Loucy (cell line): ENCODE data around the gene DRAXIN.
A peak's percentile ranks its signal among the peaks of the same experiment; 100 is the strongest.

Experiments used
- H2AFZ ChIP-seq: fragments of 200-600 bp; sonication (generic); 2 replicates; pipeline ENCODE4 v1.6.0; 2016; ENCODE audit warnings: antibody characterized with exemption, mild to moderate bottlenecking, low read length, moderate library complexity
- H3F3A ChIP-seq: fragments of 200-600 bp; 2 replicates; pipeline ENCODE4 v1.6.0; 2016; ENCODE audit warnings: antibody characterized with exemption, low read depth, mild to moderate bottlenecking
- H3K27me3 ChIP-seq: fragments of 200-600 bp; sonication (generic); 2 replicates; pipeline ENCODE4 v1.6.1; 2014; ENCODE audit warnings: low read length, mild to moderate bottlenecking; ENCODE audit not compliant: insufficient read depth, poor library complexity, severe bottlenecking
- H3K36me3 ChIP-seq: fragments of 200-600 bp; sonication (generic); 2 replicates; pipeline ENCODE4 v1.6.1; 2016; ENCODE audit warnings: low read length; ENCODE audit not compliant: insufficient read depth
- H3K4me1 ChIP-seq: fragments of 200-600 bp; sonication (generic); 2 replicates; pipeline ENCODE4 v1.5.1; 2014; ENCODE audit warnings: low read length, mild to moderate bottlenecking; ENCODE audit not compliant: insufficient read depth, poor library complexity, severe bottlenecking
- H3K4me2 ChIP-seq: fragments of 200-600 bp; sonication (generic); 2 replicates; pipeline ENCODE4 v1.6.0; 2014; ENCODE audit warnings: antibody characterized with exemption, low read length, low read depth, mild to moderate bottlenecking; ENCODE audit not compliant: poor library complexity, severe bottlenecking
- H3K4me3 ChIP-seq: fragments of 200-600 bp; sonication (generic); 2 replicates; pipeline ENCODE4 v1.5.1; 2014; ENCODE audit warnings: low read length, mild to moderate bottlenecking, mixed read lengths; ENCODE audit not compliant: poor library complexity, severe bottlenecking
- H3K79me2 ChIP-seq: fragments of 200-600 bp; sonication (generic); 2 replicates; pipeline ENCODE4 v1.6.1; 2014; ENCODE audit warnings: low read length; ENCODE audit not compliant: insufficient read depth
- H3K9ac ChIP-seq: fragments of 200-600 bp; sonication (generic); 2 replicates; pipeline ENCODE4 v1.6.0; 2014; ENCODE audit warnings: mild to moderate bottlenecking, low read depth, low read length, moderate library complexity; ENCODE audit not compliant: poor library complexity, severe bottlenecking
- H3K9me2 ChIP-seq: fragments of 200-600 bp; sonication (generic); replicated peaks from 2 replicates; pipeline ENCODE4 v1.6.1; 2016; ENCODE audit warnings: low read depth, low read length, mixed read lengths
- H3K9me3 ChIP-seq: fragments of 200-600 bp; sonication (generic); 2 replicates; pipeline ENCODE4 v1.6.1; 2014; ENCODE audit warnings: mild to moderate bottlenecking, antibody characterized with exemption, low read length, low read depth; ENCODE audit not compliant: insufficient read depth
- H4K20me1 ChIP-seq: fragments of 200-600 bp; sonication (generic); 2 replicates; pipeline ENCODE4 v1.6.0; 2014; ENCODE audit warnings: antibody characterized with exemption, low read length, mild to moderate bottlenecking; ENCODE audit not compliant: insufficient read depth, poor library complexity, severe bottlenecking
- EZH2phosphoT487 ChIP-seq: fragments of 200-600 bp; IDR thresholded peaks from 2 replicates; pipeline ENCODE4 v1.6.1; 2018; ENCODE audit warnings: antibody characterized with exemption, mild to moderate bottlenecking, moderate library complexity, borderline replicate concordance
- TF ChIP-seq, protein P1 (sequence below): fragments of 200-600 bp; sonication (generic); conservative IDR thresholded peaks from 2 replicates; pipeline ENCODE4 v1.5.1; 2014; ENCODE audit warnings: mild to moderate bottlenecking, antibody characterized with exemption, low read length

DRAXIN gene

DNA sequence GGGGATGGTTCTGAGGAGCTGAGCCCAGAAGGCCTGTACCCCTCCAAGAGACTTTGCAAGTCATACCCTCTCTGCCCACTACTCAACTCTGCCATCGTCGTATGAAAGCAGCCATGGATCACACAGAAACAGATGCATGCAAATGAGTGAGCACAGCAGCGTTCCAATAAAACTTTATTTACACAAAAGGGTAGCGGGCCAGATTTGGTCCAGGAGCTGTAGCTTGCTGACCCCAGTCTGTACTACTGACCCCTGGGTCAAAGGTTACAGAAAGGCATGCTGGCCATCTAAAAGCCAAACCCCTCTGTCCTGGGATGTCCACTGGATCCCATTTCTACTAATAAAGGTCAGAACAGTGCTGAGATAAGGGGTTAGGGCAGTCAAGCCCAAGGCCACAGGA, 35.6 kb downstream of the DRAXIN start:
- H2AFZ ChIP-seq, result no peak overlapping the region
- no peaks in the 10 kb centered on the region for H3K9me2 ChIP-seq
- H4K20me1 ChIP-seq, result no peaks in the 10 kb centered on the region
- no peaks in the 10 kb centered on the region for H3K79me2 ChIP-seq
- H3K27me3 ChIP-seq, result no peaks in the 10 kb centered on the region
- no peaks in the 10 kb centered on the region for H3K9me3 ChIP-seq
- no peak for TF ChIP-seq EZH2phosphoT487
- TF ChIP-seq, protein P1, sequence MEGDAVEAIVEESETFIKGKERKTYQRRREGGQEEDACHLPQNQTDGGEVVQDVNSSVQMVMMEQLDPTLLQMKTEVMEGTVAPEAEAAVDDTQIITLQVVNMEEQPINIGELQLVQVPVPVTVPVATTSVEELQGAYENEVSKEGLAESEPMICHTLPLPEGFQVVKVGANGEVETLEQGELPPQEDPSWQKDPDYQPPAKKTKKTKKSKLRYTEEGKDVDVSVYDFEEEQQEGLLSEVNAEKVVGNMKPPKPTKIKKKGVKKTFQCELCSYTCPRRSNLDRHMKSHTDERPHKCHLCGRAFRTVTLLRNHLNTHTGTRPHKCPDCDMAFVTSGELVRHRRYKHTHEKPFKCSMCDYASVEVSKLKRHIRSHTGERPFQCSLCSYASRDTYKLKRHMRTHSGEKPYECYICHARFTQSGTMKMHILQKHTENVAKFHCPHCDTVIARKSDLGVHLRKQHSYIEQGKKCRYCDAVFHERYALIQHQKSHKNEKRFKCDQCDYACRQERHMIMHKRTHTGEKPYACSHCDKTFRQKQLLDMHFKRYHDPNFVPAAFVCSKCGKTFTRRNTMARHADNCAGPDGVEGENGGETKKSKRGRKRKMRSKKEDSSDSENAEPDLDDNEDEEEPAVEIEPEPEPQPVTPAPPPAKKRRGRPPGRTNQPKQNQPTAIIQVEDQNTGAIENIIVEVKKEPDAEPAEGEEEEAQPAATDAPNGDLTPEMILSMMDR, result no peak
- H3K9ac ChIP-seq, result no peak overlapping the region
- H3K4me3 ChIP-seq, result no peak overlapping the region
- H3F3A ChIP-seq, result no peaks in the 10 kb centered on the region; the same call in 1 of the 2 replicates
- H3K4me1 ChIP-seq, result peaks cover 42% of the 10 kb centered on the region
- no peak overlapping the region for H3K4me2 ChIP-seq
- H3K36me3 ChIP-seq, result no peaks in the 10 kb centered on the region

DNA sequence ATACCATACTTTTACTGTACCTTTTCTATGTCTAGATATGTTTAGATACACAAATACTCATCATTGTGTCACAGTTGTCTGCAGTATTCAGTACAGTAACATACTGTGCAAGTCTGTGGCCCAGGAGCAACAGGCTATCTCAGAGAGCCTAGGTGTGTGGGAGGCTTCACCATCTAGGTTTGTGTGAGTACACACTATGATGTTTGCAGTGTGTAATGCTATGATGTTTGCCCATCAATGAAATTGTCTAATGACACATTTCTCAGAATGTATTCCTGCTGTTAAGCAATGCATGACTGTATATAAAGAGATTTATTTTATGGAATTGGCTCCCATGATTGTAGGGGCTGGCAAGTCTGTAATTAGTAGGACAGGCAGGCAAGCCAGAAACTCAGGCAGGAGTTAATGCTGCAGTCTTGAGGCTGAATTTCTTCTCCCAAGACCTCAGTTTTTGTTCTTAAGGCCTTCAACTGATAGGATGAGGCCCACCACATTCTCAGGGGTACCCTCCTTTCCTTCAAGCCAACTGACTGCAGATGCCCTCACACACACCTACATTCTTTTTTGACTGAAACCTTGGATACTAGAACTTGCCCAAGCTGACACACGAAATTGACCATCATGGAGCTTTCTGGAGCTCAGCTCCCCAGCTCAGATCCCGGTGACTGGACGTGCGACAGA, 36.8 kb downstream of the DRAXIN start:
- Histone ChIP-seq H3F3A (no peaks in the 10 kb centered on the region; the same call in 1 of the 2 replicates), H3K79me2 (no peaks in the 10 kb centered on the region), H3K9me3 (no peaks in the 10 kb centered on the region), H3K4me2 (no peak overlapping the region), H3K9me2 (no peaks in the 10 kb centered on the region), H3K9ac (no peak overlapping the region), H3K4me3 (no peak overlapping the region), H3K36me3 (no peaks in the 10 kb centered on the region), H3K4me1 (peaks cover 43% of the 10 kb centered on the region), H3K27me3 (no peaks in the 10 kb centered on the region), H2AFZ (no peak overlapping the region), H4K20me1 (no peaks in the 10 kb centered on the region)
- TF ChIP-seq, protein P1, result no peak
- TF ChIP-seq EZH2phosphoT487, result no peak

DNA sequence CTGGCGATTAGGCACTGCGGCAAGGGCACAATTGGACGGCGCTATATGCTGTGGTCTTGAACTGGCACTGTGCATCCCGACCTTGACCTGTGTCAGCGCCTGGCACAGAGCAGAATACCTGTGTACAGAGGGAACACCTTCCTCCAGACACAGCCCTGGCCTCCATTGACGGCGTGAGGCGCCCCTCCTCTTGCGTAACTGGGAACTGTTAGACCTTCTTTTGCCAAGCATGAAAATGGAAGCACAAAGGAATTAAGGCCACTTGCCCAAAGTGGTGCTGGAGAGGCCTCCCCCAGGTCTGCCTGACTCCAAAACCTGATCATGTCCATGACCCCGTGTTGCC, 37.6 kb downstream of the DRAXIN start:
- Histone ChIP-seq H3K27me3 (no peaks in the 10 kb centered on the region), H3K9me2 (no peaks in the 10 kb centered on the region), H3K4me2 (no peak overlapping the region), H4K20me1 (no peaks in the 10 kb centered on the region), H3F3A (no peaks in the 10 kb centered on the region; the same call in 1 of the 2 replicates), H3K4me3 (peak overlapping the region; percentile 65), H3K36me3 (no peaks in the 10 kb centered on the region), H3K79me2 (no peaks in the 10 kb centered on the region), H3K9ac (peak overlapping the region; percentile 38), H3K4me1 (peaks cover 43% of the 10 kb centered on the region), H2AFZ (no peak overlapping the region), H3K9me3 (no peaks in the 10 kb centered on the region)
- TF ChIP-seq EZH2phosphoT487, result no peak
- TF ChIP-seq, protein P1, result no peak
